K562 (cell line): ENCODE data around the gene USP15. TPM values are rescaled to one million over a fixed set of nuclear protein-coding genes. Genes with fewer than 3 reads are reported as not detected.

Source experiments
- CTBP1 ChIP-seq: fragments of 450-650 bp; IDR thresholded peaks from 2 replicates; pipeline ENCODE4 v1.6.1; 2016; ENCODE audit warnings: borderline replicate concordance
- DNMT1 ChIP-seq: fragments of 450-650 bp; IDR thresholded peaks from 2 replicates; pipeline ENCODE4 v1.6.1; 2016; ENCODE audit warnings: antibody characterized with exemption, mild to moderate bottlenecking
- ESRRA ChIP-seq: fragments of 450-650 bp; IDR thresholded peaks from 2 replicates; pipeline ENCODE4 v1.6.1; 2014; ENCODE audit warnings: low read depth, mild to moderate bottlenecking, moderate library complexity, borderline replicate concordance
- NCOA1 ChIP-seq: fragments of 450-650 bp; IDR thresholded peaks from 2 replicates; pipeline ENCODE4 v1.6.1; 2016; ENCODE audit warnings: low read depth
- TBP ChIP-seq: optimal IDR thresholded peaks from 2 replicates; pipeline ENCODE3; 2011; ENCODE audit warnings: low read depth, low read length, improper control_type of control experiment
- TEAD1 ChIP-seq, 2 experiments: fragments of 450-650 bp in 1 of 2; sonication (generic) in 1 of 2; formaldehyde crosslinking; IDR thresholded peaks; 2 replicates each; pipeline versions ENCODE4 v1.4.0 to v1.8.0; 2020 to 2022; ENCODE audit warnings: mild to moderate bottlenecking in 2 of 2, missing genetic modification reagents in 1 of 2
- YY1 ChIP-seq, 3 experiments: IDR thresholded peaks; 2 replicates each; pipeline ENCODE4 v1.6.1; 2011; ENCODE audit warnings: low read length in 2 of 3, mild to moderate bottlenecking in 2 of 3, moderate library complexity in 2 of 3, borderline replicate concordance in 1 of 3, control low read depth in 1 of 3, low read depth in 1 of 3; ENCODE audit not compliant: insufficient read depth in 3 of 3, insufficient replicate concordance in 2 of 3, control insufficient read depth in 1 of 3, insufficient read length in 1 of 3; ENCODE audit errors: extremely low read depth in 1 of 3
- ZBED1 ChIP-seq: IDR thresholded peaks from 2 replicates; pipeline ENCODE4 v1.6.1; 2014
- polyA plus RNA-seq, 8 experiments: library from polyadenylated mRNA; depleted of rRNA in 4 of 8; stranded (reverse) in 5 of 8; unstranded in 3 of 8; fragments of >200 nt; fragmentation: Nextera tagmentation in 2 of 8; fragmentation: Illumina TruSeq in 1 of 8; extraction: Ambion mirVana in 2 of 8; extraction: Trizol in 1 of 8; gene quantifications; 2 replicates each; pipeline versions ENCODE4 v1.2.1 to v1.2.3, GENCODE V29; 2011 to 2014; ENCODE audit warnings: inconsistent platforms in 1 of 8, missing spikeins in 1 of 8
- total RNA-seq, 7 experiments: library from RNA; depleted of rRNA in 6 of 7; stranded (reverse); fragments of >200 nt in 6 of 7; fragmentation: Illumina TruSeq in 2 of 7; extraction: Trizol in 2 of 7; gene quantifications; 2 replicates each; pipeline versions ENCODE4 v1.2.1 to v1.2.3, GENCODE V29; 2011 to 2021; ENCODE audit warnings: low replicate concordance in 1 of 7
- TF ChIP-seq, protein P1 (sequence below), 2 experiments: fragments of 450-650 bp in 1 of 2; sonication (generic) in 1 of 2; formaldehyde crosslinking in 1 of 2; IDR thresholded peaks; 2 replicates each; pipeline versions ENCODE4 v1.7.1 to v1.9.0; 2016 to 2022; ENCODE audit warnings: inconsistent platforms in 1 of 2, mild to moderate bottlenecking in 1 of 2, missing genetic modification reagents in 1 of 2
- TF ChIP-seq, protein P2 (sequence below), 3 experiments: fragments of 200-800 bp in 1 of 3; sonication (Bioruptor generic) in 1 of 3; sonication (generic) in 1 of 3; formaldehyde crosslinking in 1 of 3; IDR thresholded peaks; 2 replicates each; pipeline versions ENCODE4 v1.6.1 to v1.8.0; 2016 to 2022; ENCODE audit warnings: mild to moderate bottlenecking in 2 of 3, missing compliant biosample characterization in 2 of 3, missing genetic modification characterization in 2 of 3, missing genetic modification reagents in 1 of 3
- TF ChIP-seq, protein P3 (sequence below), 2 experiments: IDR thresholded peaks in 1 of 2; conservative IDR thresholded peaks in 1 of 2; 2 replicates each; pipeline ENCODE4 v1.6.1; 2016; ENCODE audit warnings: low read depth in 2 of 2, mild to moderate bottlenecking in 1 of 2, missing compliant biosample characterization in 1 of 2, missing genetic modification characterization in 1 of 2, moderate library complexity in 1 of 2

Gene USP15
- total and polyA plus RNA-seq, 9 of the 15 experiments (the other 6 are each of a cell fraction or from before 2014, with no cell fraction given) = 140 to 272 (median 182) TPM

DNA sequence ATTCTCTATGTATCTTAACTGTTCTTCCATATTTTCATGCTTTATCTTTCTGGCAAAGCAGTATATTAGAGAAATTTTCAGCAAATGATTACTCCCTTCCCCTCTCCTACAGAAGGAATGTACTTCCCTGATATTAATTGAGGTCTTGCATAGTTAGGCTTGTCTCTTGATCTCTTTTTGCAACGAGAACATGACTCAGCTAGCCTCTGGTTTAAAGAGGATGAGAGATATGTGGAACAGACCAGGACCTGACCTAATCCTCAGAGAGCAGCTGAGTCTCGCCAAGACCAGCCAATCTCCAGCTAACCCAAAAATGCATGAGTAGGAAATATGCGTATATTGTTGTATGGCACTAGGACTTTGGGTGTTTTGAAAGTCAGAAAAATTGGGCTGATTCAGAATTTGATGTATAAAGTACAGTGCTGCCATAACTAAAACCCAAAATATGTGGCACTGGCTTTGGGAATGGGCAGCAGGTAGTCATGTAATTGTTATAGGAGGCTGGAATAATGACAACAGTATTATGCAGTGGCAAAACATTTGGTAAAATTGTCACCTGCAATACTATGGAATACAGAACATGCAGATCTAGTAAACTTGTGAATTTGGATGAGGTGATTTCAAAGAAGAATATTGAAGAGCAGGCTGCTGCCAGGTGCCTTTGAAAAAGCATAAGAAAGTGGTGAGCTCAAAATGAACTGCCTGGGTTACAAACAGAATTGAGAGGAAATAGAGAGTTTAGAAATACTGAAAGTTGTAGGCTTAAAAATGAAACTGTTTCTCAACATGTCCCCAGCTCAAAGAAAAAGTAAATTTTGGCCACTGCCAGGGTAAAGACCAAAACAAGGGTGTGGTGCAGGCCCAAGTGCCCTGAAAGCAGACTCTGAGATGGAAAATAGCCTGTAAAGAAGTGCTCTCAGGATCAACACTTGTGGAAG lies 9.3 kb upstream of the USP15 start (continued):
- TF ChIP-seq ZBED1 = no peak
- TF ChIP-seq, protein P1, sequence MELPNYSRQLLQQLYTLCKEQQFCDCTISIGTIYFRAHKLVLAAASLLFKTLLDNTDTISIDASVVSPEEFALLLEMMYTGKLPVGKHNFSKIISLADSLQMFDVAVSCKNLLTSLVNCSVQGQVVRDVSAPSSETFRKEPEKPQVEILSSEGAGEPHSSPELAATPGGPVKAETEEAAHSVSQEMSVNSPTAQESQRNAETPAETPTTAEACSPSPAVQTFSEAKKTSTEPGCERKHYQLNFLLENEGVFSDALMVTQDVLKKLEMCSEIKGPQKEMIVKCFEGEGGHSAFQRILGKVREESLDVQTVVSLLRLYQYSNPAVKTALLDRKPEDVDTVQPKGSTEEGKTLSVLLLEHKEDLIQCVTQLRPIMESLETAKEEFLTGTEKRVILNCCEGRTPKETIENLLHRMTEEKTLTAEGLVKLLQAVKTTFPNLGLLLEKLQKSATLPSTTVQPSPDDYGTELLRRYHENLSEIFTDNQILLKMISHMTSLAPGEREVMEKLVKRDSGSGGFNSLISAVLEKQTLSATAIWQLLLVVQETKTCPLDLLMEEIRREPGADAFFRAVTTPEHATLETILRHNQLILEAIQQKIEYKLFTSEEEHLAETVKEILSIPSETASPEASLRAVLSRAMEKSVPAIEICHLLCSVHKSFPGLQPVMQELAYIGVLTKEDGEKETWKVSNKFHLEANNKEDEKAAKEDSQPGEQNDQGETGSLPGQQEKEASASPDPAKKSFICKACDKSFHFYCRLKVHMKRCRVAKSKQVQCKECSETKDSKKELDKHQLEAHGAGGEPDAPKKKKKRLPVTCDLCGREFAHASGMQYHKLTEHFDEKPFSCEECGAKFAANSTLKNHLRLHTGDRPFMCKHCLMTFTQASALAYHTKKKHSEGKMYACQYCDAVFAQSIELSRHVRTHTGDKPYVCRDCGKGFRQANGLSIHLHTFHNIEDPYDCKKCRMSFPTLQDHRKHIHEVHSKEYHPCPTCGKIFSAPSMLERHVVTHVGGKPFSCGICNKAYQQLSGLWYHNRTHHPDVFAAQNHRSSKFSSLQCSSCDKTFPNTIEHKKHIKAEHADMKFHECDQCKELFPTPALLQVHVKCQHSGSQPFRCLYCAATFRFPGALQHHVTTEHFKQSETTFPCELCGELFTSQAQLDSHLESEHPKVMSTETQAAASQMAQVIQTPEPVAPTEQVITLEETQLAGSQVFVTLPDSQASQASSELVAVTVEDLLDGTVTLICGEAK (IDR thresholded peaks at IDR 0.05) = 0 out of 2 replicates have a peak, but pooled peaks have one; percentile 20
- TF ChIP-seq, protein P1 (CRISPR knock-in tag; IDR thresholded peaks at IDR 0.05) = no peak
- TF ChIP-seq, protein P2, sequence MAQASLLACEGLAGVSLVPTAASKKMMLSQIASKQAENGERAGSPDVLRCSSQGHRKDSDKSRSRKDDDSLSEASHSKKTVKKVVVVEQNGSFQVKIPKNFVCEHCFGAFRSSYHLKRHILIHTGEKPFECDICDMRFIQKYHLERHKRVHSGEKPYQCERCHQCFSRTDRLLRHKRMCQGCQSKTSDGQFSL (CRISPR knock-in tag; IDR thresholded peaks at IDR 0.05) = no peak
- TF ChIP-seq, protein P2 (tag; IDR thresholded peaks at IDR 0.05) = no peak
- peak in 1 of 2 experiments; percentile 40; a peak in 1 of 4 replicates for TF ChIP-seq TEAD1 (CRISPR knock-in tag; IDR thresholded peaks at IDR 0.05)
- peak; percentile 28 for TF ChIP-seq TBP
- no peak for TF ChIP-seq YY1 (IDR thresholded peaks at IDR 0.05; ENCODE audit: borderline replicate concordance in 1 of 3, control insufficient read depth in 1 of 3, extremely low read depth in 1 of 3, insufficient read depth in 3 of 3, insufficient read length in 1 of 3, insufficient replicate concordance in 2 of 3, low read depth in 1 of 3, low read length in 2 of 3)
- peak; percentile 87 for TF ChIP-seq CTBP1
- TF ChIP-seq, protein P3, sequence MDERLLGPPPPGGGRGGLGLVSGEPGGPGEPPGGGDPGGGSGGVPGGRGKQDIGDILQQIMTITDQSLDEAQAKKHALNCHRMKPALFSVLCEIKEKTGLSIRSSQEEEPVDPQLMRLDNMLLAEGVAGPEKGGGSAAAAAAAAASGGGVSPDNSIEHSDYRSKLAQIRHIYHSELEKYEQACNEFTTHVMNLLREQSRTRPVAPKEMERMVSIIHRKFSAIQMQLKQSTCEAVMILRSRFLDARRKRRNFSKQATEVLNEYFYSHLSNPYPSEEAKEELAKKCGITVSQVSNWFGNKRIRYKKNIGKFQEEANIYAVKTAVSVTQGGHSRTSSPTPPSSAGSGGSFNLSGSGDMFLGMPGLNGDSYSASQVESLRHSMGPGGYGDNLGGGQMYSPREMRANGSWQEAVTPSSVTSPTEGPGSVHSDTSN (CRISPR knock-in tag; IDR thresholded peaks at IDR 0.05; ENCODE audit: low read depth) = no peak
- TF ChIP-seq, protein P3 (tag; conservative IDR thresholded peaks at IDR 0.05; ENCODE audit: low read depth) = 0 out of 2 replicates have a peak, but pooled peaks have one; percentile 10
- TF ChIP-seq NCOA1 = no peak
- no peak for TF ChIP-seq DNMT1
- no peak for TF ChIP-seq ESRRA
